Ascending aorta (tissue), 2 donors: Measurements from ENCODE around the gene ANXA10. TPM values are rescaled to one million over a fixed set of nuclear protein-coding genes. Genes with fewer than 3 reads are reported as not detected.
A peak's percentile ranks its signal among the peaks of the same experiment; 100 is the strongest.

Source experiments
- DNase-seq, 2 donors: peaks; one replicate each; pipeline ENCODE4 v3.0.0-alpha.2; 2019; ENCODE audit warnings: low spot score in 2 of 2
- H3K27ac ChIP-seq, 2 donors: fragments of 200-600 bp; sonication (generic); one replicate each; pipeline ENCODE4 v1.5.1; 2016 to 2017; ENCODE audit warnings: mild to moderate bottlenecking in 1 of 2
- H3K27me3 ChIP-seq: fragments of 200-600 bp; sonication (generic); one replicate; pipeline ENCODE4 v1.5.1; 2017
- H3K36me3 ChIP-seq, 2 donors: fragments of 200-600 bp; sonication (generic); one replicate each; pipeline ENCODE4 v1.5.1; 2016
- H3K4me1 ChIP-seq, 2 donors: fragments of 200-600 bp; sonication (generic); one replicate each; pipeline ENCODE4 v1.5.1; 2016 to 2017; ENCODE audit warnings: mild to moderate bottlenecking in 1 of 2
- H3K4me3 ChIP-seq, 2 donors: fragments of 200-600 bp; sonication (generic); one replicate each; pipeline ENCODE4 v1.5.1; 2016 to 2017; ENCODE audit warnings: mild to moderate bottlenecking in 1 of 2
- H3K9me3 ChIP-seq, 2 donors: fragments of 200-600 bp; sonication (generic); one replicate each; pipeline ENCODE4 v1.5.1; 2016
- CTCF ChIP-seq, 3 experiments: fragments of 200-600 bp in 2 of 3; fragments of 450-650 bp in 1 of 3; sonication (generic) in 2 of 3; IDR thresholded peaks; one replicate each; pipeline ENCODE4 v1.5.1; 2016 to 2019; ENCODE audit warnings: antibody characterized with exemption in 3 of 3, mild to moderate bottlenecking in 1 of 3, moderate library complexity in 1 of 3
- intact Hi-C: fragments of 100-400 bp; cut with DNase I; formaldehyde crosslinking; loops from one replicate; pipeline ENCODE4 v1.15.1; 2023
- total RNA-seq: library from RNA; depleted of rRNA; stranded (reverse); fragments of >200 nt; gene quantifications from one replicate; pipeline ENCODE4 v1.1.0, GENCODE V29; 2016

The ANXA10 gene
- total RNA-seq, 1 donor from 2014 or later, result not detected

- TF ChIP-seq CTCF (IDR thresholded peaks at IDR 0.05), result no peak
- DNase-seq, result no peak
- no peaks in the 10 kb centered on the region for H3K36me3 ChIP-seq
- H3K27me3 ChIP-seq, result no peaks in the 10 kb centered on the region
- H3K4me3 ChIP-seq, result no peak overlapping the region
- intact Hi-C loops, result no loop called here
- H3K27ac ChIP-seq, result no peak overlapping the region
- H3K4me1 ChIP-seq, result no peaks in the 10 kb centered on the region
- H3K9me3 ChIP-seq, result no peaks in the 10 kb centered on the region
Observed at GRCh38 chr4:168177546-168178149, 85.3 kb downstream of the ANXA10 start.

DNA sequence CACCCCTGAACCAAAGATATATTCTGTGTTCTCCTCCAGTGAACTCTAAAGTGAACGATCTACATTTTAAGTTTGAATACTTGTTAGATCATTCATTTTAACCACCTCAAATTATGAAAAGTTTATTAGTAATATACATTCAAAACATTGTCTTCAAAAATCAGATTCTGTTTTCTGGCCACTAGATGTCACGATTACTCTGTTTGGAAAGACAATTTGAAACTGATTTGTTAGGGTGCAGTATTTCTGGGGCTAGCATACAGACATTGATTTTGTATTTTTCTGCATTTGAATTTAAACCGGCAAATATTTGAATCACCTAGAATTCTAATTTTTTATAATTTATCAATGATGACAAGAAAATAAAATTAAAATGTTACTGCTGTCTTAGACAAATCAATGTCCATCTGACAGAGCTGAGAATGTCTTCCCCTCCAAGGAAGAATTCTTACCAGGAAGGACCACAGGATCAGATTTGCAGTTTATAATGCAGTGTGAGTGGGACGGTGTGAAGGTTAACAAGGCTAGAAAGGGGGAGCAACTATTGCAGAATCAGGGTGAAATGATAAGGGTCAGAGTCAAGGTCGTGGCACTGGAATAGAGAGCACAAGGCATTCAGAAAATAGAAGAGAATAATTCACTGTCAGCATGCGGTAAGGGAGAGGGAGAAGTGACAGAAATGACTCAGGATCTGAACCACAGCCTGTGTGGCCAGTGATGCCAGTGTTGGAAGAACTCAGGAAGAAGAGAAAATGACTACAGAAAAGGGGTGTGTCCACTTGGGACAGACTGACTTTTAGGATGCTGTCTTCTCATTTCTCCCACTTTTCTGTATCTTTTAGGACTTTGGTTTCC is 91.6 kb downstream of the ANXA10 start:
- Histone ChIP-seq H3K4me1 (no peaks in the 10 kb centered on the region), H3K4me3 (no peak overlapping the region), H3K36me3 (no peaks in the 10 kb centered on the region), H3K27ac (no peak overlapping the region), H3K27me3 (no peaks in the 10 kb centered on the region), H3K9me3 (no peaks in the 10 kb centered on the region)
- TF ChIP-seq CTCF (IDR thresholded peaks at IDR 0.05), result peak in 2 of 3 experiments; percentile 17 to 47
- no peak for DNase-seq
- intact Hi-C loops, result no loop called here

- DNase-seq, result no peak
- no peaks in the 10 kb centered on the region for H3K4me1 ChIP-seq
- H3K9me3 ChIP-seq, result no peaks in the 10 kb centered on the region
- no peak overlapping the region for H3K4me3 ChIP-seq
- no peak overlapping the region for H3K27ac ChIP-seq
- no peaks in the 10 kb centered on the region for H3K36me3 ChIP-seq
- no peaks in the 10 kb centered on the region for H3K27me3 ChIP-seq
- intact Hi-C loops, result no loop called here
- TF ChIP-seq CTCF (IDR thresholded peaks at IDR 0.05), result no peak
Observed at GRCh38 chr4:168188754-168189153, 96.4 kb downstream of the ANXA10 start.

DNA sequence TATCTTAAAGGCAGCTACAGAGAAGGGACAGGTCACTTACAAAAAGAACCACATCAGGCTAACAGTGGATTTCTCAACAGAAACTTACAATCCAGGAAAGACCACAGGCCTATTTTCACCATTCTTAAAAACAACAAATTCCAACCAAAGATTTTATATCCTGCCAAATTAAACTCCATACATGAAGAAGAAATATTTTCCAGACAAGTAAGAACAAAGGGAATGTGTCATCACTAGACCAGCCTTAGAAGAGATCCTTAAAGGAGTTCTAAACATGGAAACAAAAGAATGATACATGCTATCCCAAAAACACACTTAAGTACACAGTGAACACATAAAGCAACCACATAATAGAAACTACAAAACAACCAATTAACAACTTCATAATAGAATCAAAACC is 105.6 kb downstream of the ANXA10 start:
- Histone ChIP-seq H3K27me3 (no peaks in the 10 kb centered on the region), H3K4me1 (no peaks in the 10 kb centered on the region), H3K4me3 (no peak overlapping the region), H3K36me3 (no peaks in the 10 kb centered on the region), H3K9me3 (peaks cover 0 to under 1% of the 10 kb centered on the region in 2 donors), H3K27ac (no peak overlapping the region)
- DNase-seq, result no peak
- intact Hi-C loops, result no loop called here
- TF ChIP-seq CTCF (IDR thresholded peaks at IDR 0.05), result no peak

DNA sequence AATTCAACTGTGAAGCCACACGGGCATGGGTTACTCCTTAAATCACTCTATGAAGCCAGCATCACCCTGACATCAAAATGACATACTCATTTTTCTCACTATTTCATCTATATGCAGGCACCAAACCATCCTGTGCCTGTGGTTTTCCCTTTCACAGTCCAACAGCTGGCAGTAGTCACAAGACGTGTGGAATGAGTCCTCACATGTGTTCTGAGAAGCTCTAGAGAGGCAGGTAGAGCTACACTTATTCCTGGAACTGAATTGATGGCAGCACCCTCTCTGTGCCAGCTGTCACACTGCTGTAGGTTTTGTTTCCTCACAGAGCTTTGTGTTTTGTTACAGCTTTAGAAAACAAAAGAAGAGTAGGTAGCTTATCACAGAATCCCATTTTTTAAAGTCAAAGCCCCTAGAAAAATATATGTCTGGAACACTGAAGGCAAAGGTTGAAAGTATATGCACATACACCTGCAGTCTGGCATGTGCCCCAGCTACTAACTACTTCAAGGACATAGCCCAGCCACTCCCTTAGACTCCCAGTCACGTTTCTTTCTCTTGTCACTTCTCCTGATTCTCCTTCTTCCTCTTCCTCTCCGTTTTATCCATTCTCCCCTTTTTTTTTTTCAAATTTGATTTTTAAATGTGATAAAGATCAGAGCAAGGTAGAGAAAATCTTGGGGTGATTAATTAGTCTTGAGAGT is 107.1 kb downstream of the ANXA10 start:
- no peaks in the 10 kb centered on the region for H3K4me1 ChIP-seq
- H3K27ac ChIP-seq, result no peak overlapping the region
- peaks cover 0 to 14% of the 10 kb centered on the region in 2 donors for H3K9me3 ChIP-seq
- H3K4me3 ChIP-seq, result no peak overlapping the region
- no peaks in the 10 kb centered on the region for H3K27me3 ChIP-seq
- DNase-seq, result no peak
- intact Hi-C loops, result no loop called here
- no peak for TF ChIP-seq CTCF (IDR thresholded peaks at IDR 0.05)
- no peaks in the 10 kb centered on the region for H3K36me3 ChIP-seq
